Common myeloid progenitor, CD34-positive (primary cell): Measurements from ENCODE around the gene OGDHL.

Experiments
- CTCF ChIA-PET: fragments of 350-600 bp; sonication (Branson Sonifier 250); formaldehyde crosslinking; loops from one replicate; lab custom pipeline; 2021; ENCODE audit warnings: antibody characterized with exemption; lab: Charles Lee
- POLR2A ChIA-PET: fragments of 350-600 bp; sonication (Branson Sonifier 250); formaldehyde crosslinking; loops from one replicate; lab custom pipeline; 2021; ENCODE audit warnings: antibody characterized with exemption; lab: Charles Lee
- DNase-seq, 3 donors: peaks; one replicate each; pipeline versions ENCODE4 v3.0.0 to v3.0.0-alpha.2; 2013
- H3K27ac ChIP-seq, 2 experiments: 1 replicate in 1 of 2; 2 replicates in 1 of 2; pipeline ENCODE4 v1.7.0; 2013; ENCODE audit warnings: inconsistent platforms in 2 of 2, low read length in 2 of 2, mild to moderate bottlenecking in 2 of 2, low read depth in 1 of 2, moderate library complexity in 1 of 2; ENCODE audit not compliant: severe bottlenecking in 2 of 2, insufficient read depth in 1 of 2, poor library complexity in 1 of 2
- H3K27me3 ChIP-seq, 5 experiments: replicated peaks in 2 of 5; 1 replicate in 3 of 5; 2 replicates in 2 of 5; pipeline versions ENCODE4 v1.6.1 to v1.7.0; 2013; ENCODE audit warnings: low read length in 4 of 5, mild to moderate bottlenecking in 2 of 5, moderate library complexity in 2 of 5, inconsistent platforms in 1 of 5; ENCODE audit not compliant: insufficient read depth in 5 of 5, control insufficient read depth in 4 of 5
- H3K36me3 ChIP-seq, 4 experiments: 1 replicate in 2 of 4; 2 replicates in 2 of 4; pipeline versions ENCODE4 v1.6.1 to v1.7.0; 2013; ENCODE audit warnings: low read length in 3 of 4, control low read depth in 1 of 4, mild to moderate bottlenecking in 1 of 4; ENCODE audit not compliant: control insufficient read depth in 4 of 4, insufficient read depth in 4 of 4
- H3K4me1 ChIP-seq, 4 experiments: 1 replicate in 3 of 4; 2 replicates in 1 of 4; pipeline versions ENCODE4 v1.6.1 to v1.7.1; 2013; ENCODE audit warnings: low read length in 3 of 4, mild to moderate bottlenecking in 3 of 4, control low read depth in 1 of 4, inconsistent platforms in 1 of 4, moderate library complexity in 1 of 4; ENCODE audit not compliant: control insufficient read depth in 4 of 4, insufficient read depth in 4 of 4; ENCODE audit errors: control extremely low read depth in 1 of 4
- H3K4me3 ChIP-seq, 7 experiments: 1 replicate in 4 of 7; 2 replicates in 3 of 7; pipeline versions ENCODE4 v1.5.1 to v1.7.0; 2013; ENCODE audit warnings: mild to moderate bottlenecking in 7 of 7, low read length in 6 of 7, moderate library complexity in 6 of 7, inconsistent platforms in 2 of 7, low read depth in 2 of 7, control low read depth in 1 of 7; ENCODE audit not compliant: insufficient read depth in 4 of 7, control insufficient read depth in 1 of 7; ENCODE audit errors: extremely low read depth in 1 of 7
- H3K9me3 ChIP-seq, 5 experiments: 1 replicate in 4 of 5; 2 replicates in 1 of 5; pipeline versions ENCODE4 v1.6.1 to v1.7.1; 2013; ENCODE audit warnings: low read length in 4 of 5, mild to moderate bottlenecking in 2 of 5, inconsistent platforms in 1 of 5, low read depth in 1 of 5, moderate library complexity in 1 of 5; ENCODE audit not compliant: control insufficient read depth in 4 of 5, insufficient read depth in 2 of 5; ENCODE audit errors: control extremely low read depth in 1 of 5
- WGBS: methylation state at CpG from one replicate; pipeline ENCODE4 v1.1.5; 2013; ENCODE audit not compliant: insufficient coverage; 5-methylcytosine and 5-hydroxymethylcytosine counted together

OGDHL gene

DNA sequence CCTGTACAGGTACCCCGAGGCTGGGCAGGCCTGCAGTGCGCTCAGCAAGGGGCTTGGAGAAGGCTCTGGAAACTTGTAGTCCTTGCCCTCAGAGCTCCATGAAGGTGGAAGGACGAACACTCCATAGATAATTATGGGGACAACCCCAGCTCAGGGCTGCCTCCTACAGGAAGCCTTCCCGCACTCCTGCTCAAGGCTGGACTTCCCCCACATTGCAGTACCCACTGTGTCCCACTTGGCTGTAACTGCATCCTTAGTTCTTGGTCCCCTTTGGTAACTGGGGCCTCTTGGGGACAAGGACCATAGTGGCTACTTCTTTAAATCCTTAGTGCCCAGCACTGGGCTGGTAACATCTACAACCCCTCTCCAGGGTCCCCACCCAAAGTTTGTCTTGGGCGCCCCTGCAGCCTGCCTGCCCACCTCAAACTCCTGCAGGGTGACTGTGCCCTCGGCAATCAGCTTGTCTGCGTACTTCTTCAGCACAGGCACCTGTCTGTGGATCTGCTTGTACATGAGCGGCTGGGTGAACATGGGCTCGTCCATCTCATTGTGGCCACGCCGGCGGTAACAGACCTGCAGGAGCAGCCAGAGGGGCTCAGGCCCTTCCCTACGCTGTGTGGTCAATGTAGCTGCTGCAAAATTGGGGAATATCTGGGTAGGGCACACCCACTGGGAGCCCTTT is 17.1 kb downstream of the OGDHL start:
- 94% methylated on average over 11 of the region's 13 CpGs for WGBS
- Histone ChIP-seq H3K36me3 (no peaks in the 10 kb centered on the region), H3K27ac (no peak overlapping the region), H3K4me1 (no peaks in the 10 kb centered on the region), H3K27me3 (peaks cover 0 to 2% (median 0%) of the 10 kb centered on the region in 5 experiments), H3K4me3 (no peak overlapping the region), H3K9me3 (no peaks in the 10 kb centered on the region)
- no peak for DNase-seq
- POLR2A ChIA-PET = no interaction called here
- CTCF ChIA-PET = no interaction called here

DNA sequence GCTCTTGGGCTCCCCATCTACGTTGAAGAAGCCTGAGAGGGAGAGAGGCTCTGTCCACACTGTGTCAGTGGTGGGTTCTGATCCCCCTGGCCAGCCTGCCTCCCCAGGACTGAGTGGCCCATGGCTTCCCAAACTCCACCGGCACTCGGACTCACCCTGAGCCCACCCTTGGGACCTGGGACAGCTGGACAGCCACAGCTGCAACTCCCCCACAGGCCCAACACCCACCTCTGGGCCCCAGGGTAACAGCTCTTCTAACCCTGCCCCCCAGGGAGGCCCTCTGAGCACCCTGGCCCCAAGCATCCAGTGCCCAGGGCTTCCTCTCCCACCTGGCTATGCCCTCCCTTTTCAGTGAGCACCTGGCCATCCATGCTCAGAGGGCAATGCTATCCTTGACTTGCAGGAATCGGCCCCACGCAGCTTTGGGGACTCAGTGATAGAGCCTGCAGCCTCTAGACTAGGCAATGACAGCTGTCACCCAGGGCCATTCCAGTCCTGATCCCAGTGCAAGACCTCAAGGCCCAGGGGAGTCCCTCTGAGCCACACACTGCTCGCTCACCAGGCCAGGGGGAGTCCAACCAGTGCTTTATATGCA is 17.9 kb downstream of the OGDHL start:
- WGBS = 92% methylated on average over 4 of the region's 6 CpGs
- no peak for DNase-seq
- POLR2A ChIA-PET = no interaction called here
- Histone ChIP-seq H3K27me3 (peaks cover 0 to 2% (median 0%) of the 10 kb centered on the region in 5 experiments), H3K4me3 (no peak overlapping the region), H3K9me3 (no peaks in the 10 kb centered on the region), H3K36me3 (no peaks in the 10 kb centered on the region), H3K4me1 (no peaks in the 10 kb centered on the region), H3K27ac (no peak overlapping the region)
- CTCF ChIA-PET = no interaction called here

- H3K4me1 ChIP-seq = no peaks in the 10 kb centered on the region
- no peaks in the 10 kb centered on the region for H3K36me3 ChIP-seq
- H3K27ac ChIP-seq = no peak overlapping the region
- H3K4me3 ChIP-seq = no peak overlapping the region
- H3K9me3 ChIP-seq = no peaks in the 10 kb centered on the region
- no peak for DNase-seq
- POLR2A ChIA-PET = no interaction called here
- H3K27me3 ChIP-seq = peaks cover 0 to 2% (median 0%) of the 10 kb centered on the region in 5 experiments
- 90% methylated on average over 17 of the region's 19 CpGs for WGBS
- CTCF ChIA-PET = no interaction called here
Measured at GRCh38 chr10:49743464-49744075, 18.6 kb downstream of the OGDHL start.

DNA sequence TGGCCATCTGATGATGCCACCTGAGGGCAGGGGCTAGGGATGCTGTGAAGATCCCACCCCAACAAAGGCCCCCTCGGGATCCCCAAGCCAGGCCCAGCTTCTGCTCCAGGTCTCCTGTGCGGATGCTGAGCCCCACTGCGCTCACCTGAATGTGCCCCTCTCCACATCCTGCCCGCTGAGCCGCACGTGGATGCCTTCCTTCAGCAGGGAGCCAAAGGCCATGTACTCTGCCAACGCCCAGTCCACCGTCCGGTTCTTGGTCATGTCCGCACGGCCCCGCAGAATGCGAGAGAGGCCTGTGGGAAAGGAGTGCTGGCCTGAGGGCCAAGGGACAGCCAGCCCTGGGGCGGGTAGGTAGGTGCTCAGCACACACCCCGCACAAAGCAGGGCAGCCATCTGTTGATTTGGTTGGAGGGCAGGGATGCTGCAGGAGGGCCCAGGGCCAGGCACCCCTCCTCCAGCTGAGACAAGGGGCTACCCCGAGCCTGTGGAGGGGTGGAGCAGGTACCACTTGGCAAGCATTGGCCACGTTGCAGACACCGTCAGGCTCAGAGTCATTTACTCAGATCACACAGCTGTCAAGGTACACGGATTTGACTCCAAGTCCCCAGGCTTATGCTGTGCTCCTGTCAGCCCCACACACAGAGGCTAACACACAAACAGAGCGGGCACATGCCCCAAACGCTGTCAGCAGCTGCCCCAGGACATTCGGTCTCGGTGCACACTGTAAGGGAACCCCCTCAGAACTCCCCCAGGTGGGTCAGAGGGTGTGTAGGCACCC is 19.2 kb downstream of the OGDHL start:
- POLR2A ChIA-PET = no interaction called here
- DNase-seq = no peak
- H3K27ac ChIP-seq = no peak overlapping the region
- no peaks in the 10 kb centered on the region for H3K4me1 ChIP-seq
- no peaks in the 10 kb centered on the region for H3K36me3 ChIP-seq
- 91% methylated on average over 20 of the region's 23 CpGs for WGBS
- no peaks in the 10 kb centered on the region for H3K9me3 ChIP-seq
- CTCF ChIA-PET = no interaction called here
- no peak overlapping the region for H3K4me3 ChIP-seq
- peaks cover 0 to 2% (median 0%) of the 10 kb centered on the region in 5 experiments for H3K27me3 ChIP-seq

DNA sequence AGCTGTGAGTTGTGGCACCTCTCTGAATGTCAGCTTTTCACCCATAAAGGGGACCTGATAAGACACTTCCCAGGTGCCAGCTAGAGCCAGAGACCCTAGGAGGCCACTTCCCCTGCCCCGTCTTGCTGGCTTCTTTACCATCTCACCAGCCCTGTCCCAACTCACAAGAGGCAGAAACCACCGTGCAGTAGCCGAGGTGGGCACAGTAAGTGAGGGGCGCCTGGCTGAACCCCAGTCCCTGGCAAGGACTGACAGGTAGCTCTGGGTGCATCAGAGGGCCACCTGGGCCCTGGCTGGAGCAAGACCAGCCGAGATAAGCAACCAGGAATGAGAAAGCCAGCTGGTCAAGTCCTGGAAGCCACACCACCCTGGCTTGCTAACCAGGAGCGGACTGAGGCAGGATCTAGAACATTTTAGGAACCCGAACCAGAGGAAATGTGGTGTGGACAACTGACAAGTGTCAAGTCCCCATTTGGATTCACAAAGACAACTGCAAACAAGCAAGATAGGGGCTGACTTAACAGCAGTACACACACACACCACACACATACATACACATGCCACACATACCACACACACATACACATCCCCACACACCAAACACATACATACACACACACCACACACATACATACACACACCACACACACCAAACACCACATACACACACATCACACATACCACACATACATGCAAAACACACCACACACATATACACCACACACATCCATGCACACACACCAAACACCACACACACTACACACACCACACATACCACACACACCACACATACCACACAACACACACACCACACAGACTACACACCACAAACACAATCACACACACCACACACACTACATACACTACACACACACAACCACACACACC is 20.8 kb downstream of the OGDHL start:
- Histone ChIP-seq H3K4me3 (no peak overlapping the region), H3K9me3 (no peaks in the 10 kb centered on the region), H3K36me3 (no peaks in the 10 kb centered on the region), H3K27me3 (no peaks in the 10 kb centered on the region), H3K4me1 (no peaks in the 10 kb centered on the region), H3K27ac (no peak overlapping the region)
- POLR2A ChIA-PET = no interaction called here
- CTCF ChIA-PET = no interaction called here
- 79% methylated on average over 7 of the region's 7 CpGs for WGBS
- peak in 1 of 3 donors; percentile 12 for DNase-seq

DNA sequence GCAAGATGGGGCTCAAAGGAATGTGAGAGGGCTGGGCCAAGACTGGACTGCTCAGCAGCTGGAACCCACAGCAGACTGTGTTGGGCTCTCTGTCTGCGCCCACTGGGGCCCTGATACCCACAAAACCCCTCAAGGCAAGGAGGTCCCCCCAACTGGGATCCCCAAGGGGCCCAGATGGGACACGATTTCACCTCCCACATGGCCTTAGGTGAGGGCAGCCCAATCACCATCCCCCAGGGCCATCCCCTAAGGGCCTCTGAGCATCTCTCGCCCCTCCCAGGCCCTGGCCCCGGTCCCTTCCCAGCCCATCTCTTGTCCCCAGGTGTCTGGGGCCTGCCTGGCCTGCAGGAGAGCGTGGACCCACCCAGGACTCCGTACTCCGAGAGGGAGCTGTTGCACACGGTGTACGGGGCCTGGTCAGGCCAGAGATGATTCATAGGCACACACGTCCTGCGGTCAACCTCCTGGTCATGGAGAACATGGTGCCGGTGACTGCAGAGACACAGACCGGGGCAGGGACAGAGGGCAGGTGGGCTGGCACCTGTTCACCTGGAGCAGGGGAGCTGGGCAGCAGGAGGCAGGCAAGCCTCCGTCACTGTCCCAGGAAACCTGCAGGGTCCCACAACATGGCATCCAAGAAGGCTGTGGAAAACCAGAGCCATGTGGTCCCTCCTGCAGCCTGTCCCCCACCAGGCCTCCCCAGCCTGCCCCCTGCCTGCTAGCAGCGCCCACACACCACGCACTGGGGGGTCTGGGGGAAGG is 21.6 kb downstream of the OGDHL start:
- no peak for DNase-seq
- POLR2A ChIA-PET = no interaction called here

More for the DNA sequence above, 21.6 kb downstream of the OGDHL start:
- no peak overlapping the region for H3K27ac ChIP-seq
- no peak overlapping the region for H3K4me3 ChIP-seq
- no peaks in the 10 kb centered on the region for H3K4me1 ChIP-seq
- H3K36me3 ChIP-seq = no peaks in the 10 kb centered on the region
- WGBS = 94% methylated on average over 15 of the region's 16 CpGs
- CTCF ChIA-PET = no interaction called here
- no peaks in the 10 kb centered on the region for H3K9me3 ChIP-seq
- no peaks in the 10 kb centered on the region for H3K27me3 ChIP-seq
